Endometrial microvascular endothelial cells (primary cell): ENCODE data around the gene CFAP45. TPM values are rescaled to one million over a fixed set of nuclear protein-coding genes. Genes with fewer than 3 reads are reported as not detected.

ENCODE experiments used
- in situ Hi-C: cut with HindIII; loops from 2 replicates; pipeline ENCODE4 v1.10.0; 2017; ENCODE audit warnings: low sequenced_read_pairs, low pct_unique_long_range_greater_than_20kb; ENCODE audit errors: inconsistent ontology term
- total RNA-seq: library from RNA; depleted of rRNA; stranded (reverse); fragments of >200 nt; gene quantifications from one replicate; pipeline ENCODE4 v1.2.3, GENCODE V29; 2015; ENCODE audit errors: inconsistent ontology term

The CFAP45 gene
- total RNA-seq, 1 donor from 2014 or later, result 0.19 TPM

GRCh38 chr1:159891275-159892157 is 8.4 kb downstream of the CFAP45 start:
- in situ Hi-C loops, result loop anchor here (25.0 kb wide), 2 partner anchors 104 to 704 kb away; partner anchors contain the start of gene DUSP23

- in situ Hi-C loops, result loop anchor here (25.0 kb wide), 2 partner anchors 103 to 703 kb away; partner anchors contain the start of gene DUSP23
Observed at GRCh38 chr1:159890390-159890789, 9.6 kb downstream of the CFAP45 start.

DNA sequence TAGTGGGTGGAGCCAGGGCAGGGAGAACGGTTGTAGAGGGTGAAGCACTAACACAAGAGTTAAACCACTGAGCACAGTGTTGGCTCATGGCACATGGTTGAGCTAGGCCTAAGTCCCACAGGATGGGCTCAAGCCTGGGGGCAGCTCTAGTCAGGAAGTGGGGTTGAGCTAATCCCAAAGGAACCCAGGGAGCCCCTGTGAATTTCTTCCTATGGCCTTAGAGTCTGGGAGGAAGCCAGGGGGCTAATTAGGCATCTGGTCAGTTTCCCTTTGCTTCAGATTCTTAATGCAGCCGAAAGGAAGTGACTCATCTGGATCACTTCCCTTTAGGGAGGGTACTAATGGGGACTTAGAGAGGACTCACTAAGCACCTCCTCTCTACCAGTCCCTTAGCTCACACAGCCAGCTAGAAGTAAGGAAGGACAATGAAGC is 10.1 kb downstream of the CFAP45 start:
- in situ Hi-C loops, result loop anchor here (25.0 kb wide), 2 partner anchors 103 to 703 kb away; partner anchors contain the start of gene DUSP23

DNA sequence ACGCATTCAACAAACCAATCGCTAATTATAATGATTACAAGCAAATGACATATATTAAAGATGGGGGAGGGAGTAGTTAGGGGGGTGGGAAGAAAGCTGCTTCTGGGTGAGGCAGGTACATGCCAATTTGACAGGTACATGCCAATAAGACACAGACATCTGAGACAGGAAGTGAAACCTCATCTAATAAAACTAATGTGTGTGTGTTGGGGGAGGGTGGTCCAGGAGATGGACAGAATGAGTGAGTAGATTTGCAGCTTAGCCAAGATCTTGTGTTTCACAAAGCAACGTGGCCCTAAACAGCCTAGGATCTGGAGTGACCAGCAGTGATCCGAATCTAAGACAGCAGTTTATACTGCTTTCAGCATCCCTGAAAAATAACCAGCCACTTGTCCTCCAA is 10.8 kb downstream of the CFAP45 start:
- in situ Hi-C loops, result loop anchor here (25.0 kb wide), 2 partner anchors 102 to 702 kb away; partner anchors contain the start of gene DUSP23

DNA sequence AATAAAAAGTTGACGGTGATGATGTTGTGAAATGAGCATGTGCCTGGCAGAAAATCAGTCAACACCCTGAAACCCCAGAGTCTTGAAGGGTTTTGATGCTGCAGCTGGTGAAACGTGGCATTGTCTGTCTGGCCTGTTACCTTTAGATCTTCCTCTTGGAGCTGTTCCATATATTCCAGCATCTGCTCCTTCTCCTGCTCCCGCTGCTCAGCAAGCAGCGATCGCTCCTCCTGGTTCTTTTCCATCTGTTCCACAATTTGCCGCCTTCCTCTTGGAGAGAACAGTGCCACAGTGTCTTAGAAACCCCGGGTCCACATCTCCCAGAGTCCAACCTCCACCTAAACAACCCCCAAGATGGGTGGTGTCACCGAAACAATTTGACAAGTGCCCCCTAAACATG is 15.7 kb downstream of the CFAP45 start:
- in situ Hi-C loops, result loop anchor here (25.0 kb wide), 2 partner anchors 97 to 697 kb away; partner anchors contain the start of gene DUSP23

GRCh38 chr1:159883134-159883533 is 16.8 kb downstream of the CFAP45 start:
- in situ Hi-C loops, result loop anchor here (25.0 kb wide), 2 partner anchors 96 to 696 kb away; partner anchors contain the start of gene DUSP23

- in situ Hi-C loops, result loop anchor here (25.0 kb wide), 2 partner anchors 95 to 695 kb away; partner anchors contain the start of gene DUSP23
Observed at GRCh38 chr1:159882527-159882862, 17.5 kb downstream of the CFAP45 start.

DNA sequence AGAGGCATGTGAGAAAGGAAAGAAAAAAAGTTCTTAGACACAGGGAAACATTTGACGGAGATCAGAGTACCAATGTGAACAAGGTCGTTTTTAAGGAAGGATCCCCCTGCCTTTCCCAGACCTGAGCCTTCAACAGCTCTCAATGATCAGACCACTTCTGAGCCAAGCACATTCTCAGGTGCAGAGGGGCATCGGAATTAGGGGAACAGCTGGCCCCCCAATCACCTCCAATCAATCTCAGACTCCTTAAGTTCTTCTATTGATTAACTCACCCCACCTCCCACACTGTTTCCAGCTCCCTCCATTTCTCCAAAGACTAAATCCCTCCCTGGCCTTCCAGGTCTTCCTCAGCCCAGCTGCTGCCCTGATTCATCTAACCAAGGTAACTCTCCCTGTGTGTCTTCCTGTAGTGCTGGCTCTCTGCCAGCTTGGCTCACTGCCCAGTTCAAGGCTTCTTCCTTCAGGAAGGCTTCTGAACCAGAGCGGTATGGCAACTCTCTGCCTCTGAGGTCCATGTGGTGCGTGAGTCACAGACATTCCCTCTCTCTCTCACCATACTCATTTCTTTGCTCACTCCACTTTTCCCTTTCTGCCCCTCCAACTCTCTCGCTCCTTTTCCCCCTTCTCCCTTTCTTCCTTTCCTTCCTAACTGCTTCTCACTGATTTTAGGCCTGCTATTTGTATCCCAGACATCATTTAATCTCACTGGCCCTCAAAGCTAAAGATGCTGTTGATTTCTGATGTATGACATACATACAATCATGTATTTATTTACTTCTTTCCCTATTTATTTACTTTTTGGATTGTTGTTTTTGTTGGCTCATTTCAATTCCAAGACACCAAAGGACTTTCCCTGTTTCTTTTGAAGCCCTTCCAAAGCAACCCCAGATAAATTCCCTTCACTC is 18.1 kb downstream of the CFAP45 start:
- in situ Hi-C loops, result loop anchor here (25.0 kb wide), 2 partner anchors 95 to 695 kb away; partner anchors contain the start of gene DUSP23

DNA sequence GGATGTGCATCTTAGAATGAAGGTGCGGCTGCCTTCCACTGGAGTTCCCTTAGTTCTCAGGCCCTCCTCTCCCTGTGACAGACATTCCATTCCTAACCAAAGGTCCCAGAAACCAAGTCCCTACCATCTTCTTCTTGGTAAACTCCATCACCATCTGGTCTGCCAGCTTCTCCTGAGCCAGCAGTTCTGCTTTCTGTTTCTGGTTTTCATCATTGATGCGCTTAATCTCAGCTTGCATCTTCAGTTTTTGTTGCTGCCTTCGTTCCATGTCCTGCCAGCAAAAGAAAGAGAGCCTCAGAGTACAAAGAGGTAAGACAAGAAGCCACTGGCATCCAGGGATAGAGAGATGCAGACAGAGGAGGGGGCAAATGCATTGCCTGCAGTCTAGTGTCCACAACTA is 19.5 kb downstream of the CFAP45 start:
- in situ Hi-C loops, result loop anchor here (25.0 kb wide), 2 partner anchors 93 to 693 kb away; partner anchors contain the start of gene DUSP23

DNA sequence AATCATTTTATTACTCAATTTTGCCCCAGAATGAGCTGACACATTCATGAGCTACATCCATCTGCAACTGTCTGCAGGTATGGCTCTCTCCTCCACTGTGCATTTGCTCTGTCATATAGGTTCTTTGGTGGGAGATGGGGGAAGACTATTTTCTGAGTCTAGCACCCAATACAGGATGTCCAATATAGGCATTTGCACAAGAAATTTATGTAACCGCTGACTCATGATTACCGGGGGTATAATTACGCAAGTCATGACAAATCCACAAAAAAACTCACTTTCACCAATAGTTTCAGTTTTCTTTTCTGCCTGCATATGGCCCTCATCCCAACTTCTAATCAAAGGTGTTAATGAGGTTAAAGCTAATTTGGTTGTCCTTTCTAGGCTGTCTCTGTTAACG is 20.0 kb downstream of the CFAP45 start:
- in situ Hi-C loops, result loop anchor here (25.0 kb wide), 2 partner anchors 93 to 693 kb away; partner anchors contain the start of gene DUSP23

GRCh38 chr1:159879136-159879535 is 20.8 kb downstream of the CFAP45 start:
- in situ Hi-C loops, result loop anchor here (25.0 kb wide), 2 partner anchors 92 to 692 kb away; partner anchors contain the start of gene DUSP23

- in situ Hi-C loops, result loop anchor here (25.0 kb wide), 2 partner anchors 91 to 691 kb away; partner anchors contain the start of gene DUSP23
Observed at GRCh38 chr1:159877695-159878444, 22.1 kb downstream of the CFAP45 start.

- in situ Hi-C loops, result no loop called here
Observed at GRCh38 chr1:159873530-159874143, 26.3 kb downstream of the CFAP45 start.

DNA sequence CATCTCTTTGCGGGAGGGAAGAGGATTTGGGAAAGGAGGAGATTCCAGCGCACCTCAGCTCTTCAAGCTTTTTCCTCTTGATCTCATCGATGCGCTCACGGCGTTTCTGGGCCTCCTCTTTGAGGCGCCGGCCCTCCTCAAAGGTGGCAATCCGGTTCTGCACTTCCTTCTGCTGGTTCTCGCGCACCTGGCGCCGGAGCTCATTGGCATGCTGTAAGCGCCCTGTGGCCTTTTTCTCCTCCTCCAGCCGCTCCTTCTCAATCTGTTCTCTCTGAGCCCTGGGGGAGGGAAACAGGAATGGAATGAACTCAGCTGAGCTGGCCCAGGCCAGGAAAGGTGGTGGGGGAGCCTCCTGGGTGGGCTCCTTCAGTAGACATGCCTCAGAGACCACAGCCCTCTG is 27.1 kb downstream of the CFAP45 start:
- in situ Hi-C loops, result no loop called here

- in situ Hi-C loops, result no loop called here
Observed at GRCh38 chr1:159870704-159871103, 29.3 kb downstream of the CFAP45 start.

DNA sequence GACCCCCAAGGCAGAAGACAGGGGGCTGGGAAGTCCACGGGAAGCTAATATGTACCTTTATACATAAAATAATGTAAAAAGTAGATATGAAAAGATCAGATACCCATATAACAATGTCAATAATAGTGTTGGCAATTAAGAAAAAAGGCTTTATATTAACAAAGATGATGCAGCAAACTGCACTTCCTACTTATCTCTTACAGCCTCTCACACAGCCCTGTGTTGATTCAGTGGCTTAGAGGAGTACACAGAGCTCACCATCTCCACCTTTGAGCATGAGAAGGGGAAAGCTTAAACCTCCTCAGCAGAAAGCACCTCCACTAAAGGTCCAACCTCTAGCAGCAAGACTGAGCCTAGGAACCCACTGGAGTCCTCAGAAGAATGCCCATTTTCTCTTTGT is 30.4 kb downstream of the CFAP45 start:
- in situ Hi-C loops, result no loop called here

GRCh38 chr1:159869173-159869572 is 30.8 kb downstream of the CFAP45 start:
- in situ Hi-C loops, result no loop called here

GRCh38 chr1:159868766-159869165 is 31.2 kb downstream of the CFAP45 start:
- in situ Hi-C loops, result no loop called here
